Measurements from ENCODE around the gene HS6ST3.

HS6ST3 gene

DNA sequence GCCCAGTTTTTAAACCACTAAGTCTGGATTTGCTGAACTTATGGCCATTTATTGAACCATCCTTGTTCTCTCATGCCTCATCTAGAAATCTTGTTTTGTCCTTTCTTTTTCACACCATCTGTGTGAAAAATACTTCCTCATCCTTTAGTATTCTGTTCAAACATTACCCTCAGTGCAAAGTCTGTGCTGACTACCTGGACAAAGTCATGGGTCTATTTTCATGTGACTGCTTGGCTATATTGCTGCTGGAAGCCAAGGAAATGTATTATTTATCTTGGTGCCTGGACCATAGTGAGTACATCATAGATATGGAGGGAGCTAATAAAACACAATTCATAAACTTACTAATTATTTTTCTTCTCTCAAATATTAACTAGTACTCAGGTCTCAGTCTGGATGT is 591.9 kb downstream of the HS6ST3 start:
- H3K4me1 Mint-ChIP-seq, result no peaks in the 10 kb centered on the region
- H3K4me3 Mint-ChIP-seq, result no peak overlapping the region
- no peak overlapping the region for H3K27ac Mint-ChIP-seq
- no peak for ATAC-seq (ENCODE audit: low read depth)
- no peaks in the 10 kb centered on the region for H3K27me3 Mint-ChIP-seq
- H3K9me3 Mint-ChIP-seq, result peaks cover 6% of the 10 kb centered on the region
- DNase-seq (ENCODE audit: low spot score in 2 of 2), result no peak
- H3K36me3 Mint-ChIP-seq, result no peaks in the 10 kb centered on the region

DNA sequence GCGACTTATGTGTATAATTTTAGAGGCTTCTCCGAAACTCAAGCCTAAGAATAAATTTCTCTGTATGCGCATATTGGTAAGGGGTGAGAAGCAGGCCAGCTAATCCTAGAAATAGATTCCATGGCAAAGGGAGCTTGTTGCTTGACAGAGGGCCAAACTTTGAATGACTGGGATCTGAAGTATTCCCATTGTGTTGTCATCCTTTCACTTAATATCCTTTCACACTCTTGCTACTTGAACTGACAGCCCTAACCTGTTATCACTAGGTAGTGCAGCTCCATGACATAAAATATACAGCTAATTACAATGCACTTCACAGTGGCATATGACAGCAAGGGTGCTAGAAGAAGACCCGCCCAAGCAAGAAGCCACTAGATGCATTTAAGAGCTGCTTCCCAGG is 594.6 kb downstream of the HS6ST3 start:
- Mint-ChIP-seq H3K4me1 (no peaks in the 10 kb centered on the region), H3K27ac (no peak overlapping the region), H3K27me3 (no peaks in the 10 kb centered on the region), H3K36me3 (no peaks in the 10 kb centered on the region), H3K9me3 (peaks cover 5% of the 10 kb centered on the region), H3K4me3 (no peak overlapping the region)
- DNase-seq (ENCODE audit: low spot score in 2 of 2) (no peak), ATAC-seq (ENCODE audit: low read depth) (no peak)

DNA sequence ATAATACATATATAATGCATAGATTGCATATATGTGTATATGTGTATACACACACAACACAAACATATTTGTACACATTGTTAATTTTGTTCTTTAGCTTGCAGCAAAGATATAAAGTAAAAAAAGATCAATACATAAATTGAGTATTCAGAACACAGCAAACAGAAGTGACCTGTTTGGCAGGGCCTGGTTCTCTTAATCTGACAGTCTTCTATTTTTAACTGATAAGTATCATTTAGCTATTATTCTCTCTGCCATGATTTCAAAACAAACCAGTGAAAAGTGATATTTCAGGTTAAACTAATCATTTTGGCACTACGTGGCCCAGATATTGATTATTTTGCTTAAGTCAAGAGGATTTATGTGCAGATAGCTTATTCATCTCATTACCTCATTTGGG is 595.0 kb downstream of the HS6ST3 start:
- no peak for ATAC-seq (ENCODE audit: low read depth)
- no peak overlapping the region for H3K4me3 Mint-ChIP-seq
- H3K36me3 Mint-ChIP-seq, result no peaks in the 10 kb centered on the region
- H3K9me3 Mint-ChIP-seq, result peaks cover 4% of the 10 kb centered on the region
- H3K4me1 Mint-ChIP-seq, result no peaks in the 10 kb centered on the region
- no peaks in the 10 kb centered on the region for H3K27me3 Mint-ChIP-seq
- no peak overlapping the region for H3K27ac Mint-ChIP-seq
- no peak for DNase-seq (ENCODE audit: low spot score in 2 of 2)

DNA sequence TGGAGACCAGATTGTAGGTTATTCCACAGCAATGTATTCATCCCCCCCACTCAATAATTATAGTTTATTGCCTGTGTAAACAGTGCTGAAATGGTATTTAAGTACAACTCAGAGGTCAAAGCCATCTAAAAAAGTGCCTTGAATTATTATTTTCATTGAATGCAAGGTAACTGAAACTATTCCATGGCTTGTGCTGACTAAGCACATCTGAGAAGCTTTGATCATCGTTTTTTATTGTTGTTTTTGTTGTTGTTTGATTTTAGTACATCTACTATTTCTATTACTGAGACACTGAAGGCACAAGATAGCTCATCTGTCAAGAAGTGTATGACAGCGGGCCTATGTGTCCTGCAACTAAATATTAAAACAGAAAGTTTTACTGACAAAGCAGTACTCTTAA is 596.4 kb downstream of the HS6ST3 start:
- H3K4me3 Mint-ChIP-seq, result no peak overlapping the region
- H3K27me3 Mint-ChIP-seq, result no peaks in the 10 kb centered on the region
- DNase-seq (ENCODE audit: low spot score in 2 of 2) (no peak), ATAC-seq (ENCODE audit: low read depth) (no peak)
- no peak overlapping the region for H3K27ac Mint-ChIP-seq
- H3K9me3 Mint-ChIP-seq, result peaks cover 2% of the 10 kb centered on the region
- no peaks in the 10 kb centered on the region for H3K4me1 Mint-ChIP-seq
- no peaks in the 10 kb centered on the region for H3K36me3 Mint-ChIP-seq

DNA sequence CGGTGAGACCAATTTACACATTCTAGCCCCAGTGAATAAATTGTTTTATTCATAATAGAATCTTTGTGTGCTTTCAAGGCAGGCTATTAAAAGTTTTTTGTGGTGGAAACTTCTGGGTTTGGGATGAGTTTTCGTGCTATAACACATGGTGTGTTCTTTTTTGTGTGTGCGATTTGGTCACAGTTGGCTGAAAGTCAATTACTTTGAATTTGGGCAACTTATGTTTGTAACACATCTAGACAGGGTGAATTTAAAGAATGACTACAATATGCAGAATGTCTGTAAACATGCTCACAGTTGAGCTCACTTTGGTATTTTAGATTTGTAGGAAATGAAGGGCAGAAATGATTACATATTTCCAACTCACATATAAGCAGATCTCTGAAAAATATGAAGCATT is 597.3 kb downstream of the HS6ST3 start:
- Mint-ChIP-seq H3K9me3 (peaks cover 1% of the 10 kb centered on the region), H3K36me3 (no peaks in the 10 kb centered on the region), H3K27me3 (no peaks in the 10 kb centered on the region), H3K4me1 (no peaks in the 10 kb centered on the region), H3K4me3 (no peak overlapping the region), H3K27ac (no peak overlapping the region)
- DNase-seq (ENCODE audit: low spot score in 2 of 2), result no peak
- no peak for ATAC-seq (ENCODE audit: low read depth)

DNA sequence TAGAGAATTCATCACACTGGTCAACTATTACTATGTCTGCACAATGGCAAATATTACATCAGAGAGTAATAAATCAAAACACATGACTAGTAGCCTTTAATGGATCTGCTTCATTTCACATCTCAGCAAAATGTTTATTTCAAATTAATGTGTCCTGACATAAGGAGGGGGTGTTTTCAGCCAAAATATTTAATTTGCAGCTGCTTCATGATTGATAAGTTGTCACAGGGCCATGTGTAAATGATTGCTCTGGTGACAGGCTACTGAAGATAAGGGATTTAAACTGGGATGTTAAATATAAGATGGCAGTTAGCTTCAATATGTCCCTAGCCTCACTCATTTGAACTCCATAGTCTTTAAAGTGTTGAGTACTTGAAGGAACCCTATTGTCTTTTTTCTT is 601.1 kb downstream of the HS6ST3 start:
- DNase-seq (ENCODE audit: low spot score in 2 of 2) (no peak), ATAC-seq (ENCODE audit: low read depth) (no peak)
- Mint-ChIP-seq H3K9me3 (peaks cover 4% of the 10 kb centered on the region), H3K4me3 (no peak overlapping the region), H3K27me3 (no peaks in the 10 kb centered on the region), H3K36me3 (no peaks in the 10 kb centered on the region), H3K4me1 (no peaks in the 10 kb centered on the region), H3K27ac (no peak overlapping the region)

DNA sequence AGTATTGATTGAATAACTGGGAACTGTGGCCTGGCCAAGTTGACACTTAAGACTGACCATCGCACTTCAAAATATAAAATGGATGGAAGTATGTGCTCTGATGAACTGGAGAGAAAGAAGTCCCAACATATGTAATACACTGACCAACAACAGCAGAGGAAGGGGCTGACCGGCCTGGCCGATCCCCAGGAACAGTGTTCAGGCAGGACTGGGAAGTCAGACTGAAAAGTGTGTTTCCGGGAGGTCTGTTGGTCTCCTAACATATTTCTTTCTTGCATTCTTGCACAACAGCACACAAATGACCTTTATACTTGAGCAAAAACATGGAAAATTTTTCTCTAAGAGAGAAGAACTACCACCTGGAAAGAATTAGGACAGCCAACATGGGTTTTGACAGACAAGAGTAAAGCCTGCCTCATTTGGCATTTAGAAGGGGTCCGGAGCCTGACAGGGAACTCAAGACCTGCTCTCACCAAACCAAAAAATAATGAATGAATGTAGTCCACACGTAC is 606.5 kb downstream of the HS6ST3 start:
- no peaks in the 10 kb centered on the region for H3K27me3 Mint-ChIP-seq
- peaks cover 12% of the 10 kb centered on the region for H3K9me3 Mint-ChIP-seq
- no peak for DNase-seq (ENCODE audit: low spot score in 2 of 2)
- no peak for ATAC-seq (ENCODE audit: low read depth)
- no peak overlapping the region for H3K4me3 Mint-ChIP-seq
- H3K36me3 Mint-ChIP-seq, result no peaks in the 10 kb centered on the region
- H3K27ac Mint-ChIP-seq, result no peak overlapping the region
- H3K4me1 Mint-ChIP-seq, result no peaks in the 10 kb centered on the region

DNA sequence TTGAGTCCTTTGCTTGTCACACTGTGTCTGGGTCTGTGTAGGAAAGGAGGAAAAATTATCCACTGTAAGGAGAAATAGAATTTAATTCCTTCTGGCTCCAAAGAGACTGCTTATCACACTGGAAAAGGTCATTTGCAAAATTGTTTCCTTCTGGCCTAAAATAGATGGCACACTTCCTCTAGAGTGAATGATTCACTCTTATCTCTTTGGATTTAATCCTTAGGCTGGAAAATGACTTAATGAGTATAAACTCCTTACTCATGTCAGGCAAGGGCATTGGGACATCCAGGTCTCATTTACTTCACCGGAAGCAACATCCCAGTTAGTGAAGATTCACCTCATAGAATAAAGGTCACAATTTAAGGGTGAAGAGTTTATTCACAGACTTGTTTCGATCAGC is 610.8 kb downstream of the HS6ST3 start:
- DNase-seq (ENCODE audit: low spot score in 2 of 2) (no peak), ATAC-seq (ENCODE audit: low read depth) (no peak)
- no peaks in the 10 kb centered on the region for H3K36me3 Mint-ChIP-seq
- H3K9me3 Mint-ChIP-seq, result peaks cover 11% of the 10 kb centered on the region
- no peaks in the 10 kb centered on the region for H3K27me3 Mint-ChIP-seq
- no peak overlapping the region for H3K4me3 Mint-ChIP-seq
- no peak overlapping the region for H3K27ac Mint-ChIP-seq
- H3K4me1 Mint-ChIP-seq, result no peaks in the 10 kb centered on the region

DNA sequence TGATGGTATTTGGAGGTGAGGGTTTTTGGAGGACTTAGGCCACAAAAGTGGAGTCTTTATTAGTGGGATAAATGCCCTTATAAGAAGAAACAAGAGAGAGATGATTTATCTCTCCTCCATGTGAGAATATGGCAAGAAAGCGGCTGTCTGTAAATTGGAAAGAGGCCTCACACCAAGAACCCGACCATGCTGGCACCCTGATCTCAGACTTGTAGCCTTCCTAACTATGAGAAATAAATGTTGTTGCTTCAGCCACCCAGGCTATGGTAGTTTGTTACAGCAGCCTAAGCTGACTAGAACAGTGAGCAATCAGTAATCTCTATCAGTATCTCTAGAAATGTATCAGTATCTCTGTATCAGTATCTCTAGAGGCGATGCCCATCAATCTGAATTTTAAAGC is 617.2 kb downstream of the HS6ST3 start:
- no peaks in the 10 kb centered on the region for H3K27me3 Mint-ChIP-seq
- H3K4me3 Mint-ChIP-seq, result no peak overlapping the region
- no peaks in the 10 kb centered on the region for H3K36me3 Mint-ChIP-seq
- no peak overlapping the region for H3K27ac Mint-ChIP-seq
- H3K4me1 Mint-ChIP-seq, result no peaks in the 10 kb centered on the region
- ATAC-seq (ENCODE audit: low read depth), result no peak
- H3K9me3 Mint-ChIP-seq, result peaks cover 2% of the 10 kb centered on the region
- no peak for DNase-seq (ENCODE audit: low spot score in 2 of 2)

DNA sequence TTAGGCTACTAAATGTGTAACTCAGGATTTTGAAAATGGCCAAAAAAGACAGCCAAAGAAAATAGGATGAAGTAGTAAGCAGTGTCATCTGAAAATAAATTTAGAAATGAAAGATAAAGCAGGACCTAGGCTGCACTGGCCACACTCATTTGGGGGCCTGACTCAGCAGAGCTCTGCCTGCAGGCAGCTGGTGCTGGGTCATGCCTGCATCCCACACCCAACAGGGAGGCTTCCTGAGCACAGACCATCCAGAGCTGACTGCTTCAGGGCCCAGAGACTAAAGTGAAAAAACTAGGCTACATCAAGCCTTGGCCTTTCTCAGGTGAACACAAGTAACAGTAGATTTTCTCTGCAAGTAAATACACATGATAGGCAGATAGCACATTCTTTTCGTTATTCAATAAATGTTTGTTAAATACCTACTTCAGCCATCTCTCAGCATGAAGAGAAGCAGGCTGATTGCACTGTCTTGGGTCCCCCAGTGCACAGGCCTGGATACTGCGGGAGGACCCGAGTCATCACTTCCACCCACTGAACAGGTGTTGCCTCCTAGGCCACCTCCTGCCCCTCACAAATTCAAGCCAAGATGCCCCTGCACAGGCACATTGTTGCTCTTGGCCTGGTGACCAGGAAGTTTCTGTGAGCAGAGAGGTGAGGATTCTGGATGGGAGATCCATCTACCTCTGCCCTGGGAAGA is 620.4 kb downstream of the HS6ST3 start:
- Mint-ChIP-seq H3K9me3 (peaks cover 2% of the 10 kb centered on the region), H3K4me1 (no peaks in the 10 kb centered on the region), H3K4me3 (no peak overlapping the region), H3K27ac (no peak overlapping the region), H3K27me3 (no peaks in the 10 kb centered on the region), H3K36me3 (no peaks in the 10 kb centered on the region)
- no peak for ATAC-seq (ENCODE audit: low read depth)
- no peak for DNase-seq (ENCODE audit: low spot score in 2 of 2)

DNA sequence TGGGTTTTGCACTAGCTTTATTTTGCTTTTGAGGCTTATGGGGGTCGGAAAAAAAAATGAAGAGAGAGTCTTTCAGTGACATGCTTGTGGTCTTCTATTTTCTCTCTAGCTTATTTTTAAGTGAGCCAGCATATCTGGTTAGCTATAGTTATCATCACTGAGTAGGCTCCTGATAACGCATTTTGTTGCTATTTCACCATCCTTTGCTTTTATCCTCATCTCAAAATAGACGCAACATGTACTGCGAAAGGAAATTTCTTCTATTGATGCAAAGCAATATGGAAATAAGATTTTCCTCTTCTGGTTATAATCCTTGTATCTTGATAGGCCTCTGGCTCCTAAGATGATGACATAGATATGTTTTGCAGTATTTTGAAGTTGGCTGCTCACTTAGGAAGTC is 630.5 kb downstream of the HS6ST3 start:
- DNase-seq (ENCODE audit: low spot score in 2 of 2), result no peak
- Mint-ChIP-seq H3K27ac (no peak overlapping the region), H3K4me1 (no peaks in the 10 kb centered on the region), H3K4me3 (no peak overlapping the region), H3K9me3 (peaks cover 4% of the 10 kb centered on the region), H3K36me3 (no peaks in the 10 kb centered on the region), H3K27me3 (no peaks in the 10 kb centered on the region)
- ATAC-seq (ENCODE audit: low read depth), result no peak

DNA sequence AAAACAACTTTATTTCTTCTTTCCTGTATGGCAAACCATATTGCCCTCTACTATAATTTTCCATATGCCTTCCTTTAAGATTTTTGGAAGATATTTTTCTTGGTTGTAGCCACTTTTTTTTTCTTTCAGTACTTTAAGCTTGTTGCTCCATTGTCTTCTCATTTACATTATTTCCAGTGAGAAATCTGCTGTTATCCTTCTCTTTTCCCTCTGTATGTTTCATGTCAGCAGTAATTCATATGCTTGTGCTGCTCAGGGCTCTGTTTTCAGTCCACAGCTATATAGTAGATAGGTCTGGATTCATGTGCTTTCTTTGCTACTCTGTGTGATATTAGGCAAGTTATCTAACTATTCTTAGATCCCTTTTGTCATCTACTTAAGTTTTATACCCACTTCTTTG is 636.7 kb downstream of the HS6ST3 start:
- DNase-seq (ENCODE audit: low spot score in 2 of 2) (no peak), ATAC-seq (ENCODE audit: low read depth) (no peak)
- H3K4me3 Mint-ChIP-seq, result no peak overlapping the region
- no peak overlapping the region for H3K27ac Mint-ChIP-seq
- H3K9me3 Mint-ChIP-seq, result peaks cover 10% of the 10 kb centered on the region
- no peaks in the 10 kb centered on the region for H3K4me1 Mint-ChIP-seq
- H3K27me3 Mint-ChIP-seq, result no peaks in the 10 kb centered on the region
- H3K36me3 Mint-ChIP-seq, result no peaks in the 10 kb centered on the region

DNA sequence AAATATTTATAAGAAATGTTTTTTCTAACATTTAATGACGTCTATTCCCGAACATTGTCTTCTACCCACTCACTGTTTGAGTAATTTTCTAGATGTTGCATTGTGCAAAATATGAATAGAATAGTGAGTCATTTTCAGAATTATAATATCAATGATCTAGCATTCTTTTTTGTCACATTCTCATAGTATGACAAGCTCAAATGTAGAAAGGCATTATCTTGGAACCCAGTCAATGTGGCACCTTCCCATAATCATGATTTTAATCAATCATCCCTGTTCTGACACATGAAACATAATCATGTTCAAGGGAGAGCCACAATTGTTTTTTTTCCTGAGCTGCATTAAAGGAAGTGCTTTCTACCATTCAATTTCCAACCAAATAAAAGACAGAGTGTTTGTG is 638.6 kb downstream of the HS6ST3 start:
- Mint-ChIP-seq H3K27ac (no peak overlapping the region), H3K4me3 (no peak overlapping the region), H3K4me1 (no peaks in the 10 kb centered on the region), H3K9me3 (peaks cover 9% of the 10 kb centered on the region), H3K27me3 (no peaks in the 10 kb centered on the region), H3K36me3 (no peaks in the 10 kb centered on the region)
- no peak for DNase-seq (ENCODE audit: low spot score in 2 of 2)
- no peak for ATAC-seq (ENCODE audit: low read depth)

DNA sequence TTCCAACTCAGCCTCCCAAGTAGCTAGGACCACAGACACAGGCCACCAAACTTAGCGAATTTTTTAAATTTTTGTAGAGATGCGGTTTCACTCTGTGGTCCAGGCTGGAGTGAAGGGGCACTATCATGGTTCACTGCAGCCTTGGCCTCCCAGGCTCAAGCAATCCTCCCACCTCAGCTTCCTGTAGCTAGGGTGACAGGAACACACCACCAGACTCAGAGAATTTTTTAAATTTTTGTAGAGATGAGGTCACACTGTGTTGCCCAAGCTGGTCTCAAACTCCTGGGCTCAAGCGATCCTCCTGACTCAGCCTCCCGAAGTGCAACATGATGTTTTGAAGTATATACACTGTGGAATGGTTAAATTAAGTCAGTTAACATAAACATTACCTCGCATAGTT is 640.8 kb downstream of the HS6ST3 start:
- Mint-ChIP-seq H3K4me3 (no peak overlapping the region), H3K27me3 (no peaks in the 10 kb centered on the region), H3K4me1 (no peaks in the 10 kb centered on the region), H3K27ac (no peak overlapping the region), H3K9me3 (peaks cover 8% of the 10 kb centered on the region), H3K36me3 (no peaks in the 10 kb centered on the region)
- ATAC-seq (ENCODE audit: low read depth) (no peak), DNase-seq (ENCODE audit: low spot score in 2 of 2) (no peak)

DNA sequence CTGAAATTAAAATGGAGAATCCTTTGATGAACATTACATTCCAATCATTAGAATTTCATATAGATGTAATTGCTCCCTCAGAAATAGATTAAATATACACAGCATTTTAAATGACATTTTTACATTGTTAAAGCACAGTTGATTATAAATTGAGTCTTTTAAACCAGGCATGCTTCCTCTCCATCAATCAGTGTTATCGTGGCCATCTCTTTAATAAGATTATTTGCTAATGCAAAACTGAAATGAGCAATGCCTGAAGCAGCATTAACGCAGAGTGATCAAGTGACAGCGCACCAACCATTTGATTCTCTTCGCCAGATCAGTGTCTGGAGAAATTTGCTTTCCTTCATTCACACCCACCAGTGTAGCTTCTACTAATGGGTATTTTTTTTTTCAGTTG is 644.6 kb downstream of the HS6ST3 start:
- ATAC-seq (ENCODE audit: low read depth), result no peak
- Mint-ChIP-seq H3K27me3 (no peaks in the 10 kb centered on the region), H3K4me3 (no peak overlapping the region)

More for the DNA sequence above, 644.6 kb downstream of the HS6ST3 start:
- Mint-ChIP-seq H3K36me3 (no peaks in the 10 kb centered on the region), H3K9me3 (peaks cover 3% of the 10 kb centered on the region), H3K27ac (no peak overlapping the region), H3K4me1 (no peaks in the 10 kb centered on the region)
- no peak for DNase-seq (ENCODE audit: low spot score in 2 of 2)
